ENCODE results near the gene FKBP2. TPM values are rescaled to one million over a fixed set of nuclear protein-coding genes. Genes with fewer than 3 reads are reported as not detected.

Gene FKBP2
- total and polyA plus RNA-seq, 8 donors, result 15.2 to 257 (median 57.6) TPM

GRCh38 chr11:64198511-64198910 lies 42.4 kb upstream of the FKBP2 start:
- no peak for TF ChIP-seq POLR2A (IDR thresholded peaks at IDR 0.05)
- TF ChIP-seq CTCF (IDR thresholded peaks at IDR 0.05), result no peak
- no peak for TF ChIP-seq EP300 (IDR thresholded peaks at IDR 0.05)
- TF ChIP-seq POLR2AphosphoS5 (IDR thresholded peaks at IDR 0.05), result no peak
- no peak for DNase-seq
- WGBS, 5 donors, result 92 to 98% (median 95%) methylated on average over 2 of the region's 2 CpGs
- H3K4me1 ChIP-seq, result peaks cover 0 to 1% (median 0%) of the 10 kb centered on the region in 4 donors
- intact Hi-C loops (cut with DNase I; ENCODE audit: low total_unique reads), result no loop called here
- peaks cover 95 to 100% (median 100%) of the 10 kb centered on the region in 4 donors for H3K36me3 ChIP-seq
- H3K4me3 ChIP-seq, result no peak overlapping the region
- H3K27ac ChIP-seq, result no peak overlapping the region
- H3K27me3 ChIP-seq, result no peaks in the 10 kb centered on the region
- H3K9me3 ChIP-seq, result no peaks in the 10 kb centered on the region

- intact Hi-C loops (cut with DNase I; ENCODE audit: low total_unique reads), result loop anchor here (10.0 kb wide), 1 partner anchor 93 kb away; the partner anchor contains the start of gene KCNK4
- no peak for TF ChIP-seq CTCF (IDR thresholded peaks at IDR 0.05)
- TF ChIP-seq POLR2A (IDR thresholded peaks at IDR 0.05), result no peak
- TF ChIP-seq POLR2AphosphoS5 (IDR thresholded peaks at IDR 0.05), result no peak
- no peak for TF ChIP-seq EP300 (IDR thresholded peaks at IDR 0.05)
- no peak overlapping the region for H3K4me3 ChIP-seq
- DNase-seq, result no peak
- H3K9me3 ChIP-seq, result no peaks in the 10 kb centered on the region
- H3K27me3 ChIP-seq, result no peaks in the 10 kb centered on the region
- 68 to 89% (median 74%) methylated on average over 3 of the region's 3 CpGs for WGBS, 5 donors
- H3K36me3 ChIP-seq, result peaks cover 73 to 94% (median 86%) of the 10 kb centered on the region in 4 donors
- H3K4me1 ChIP-seq, result peaks cover 23 to 31% (median 28%) of the 10 kb centered on the region in 4 donors
- H3K27ac ChIP-seq, result no peak overlapping the region
Measured at GRCh38 chr11:64201543-64201942, 39.4 kb upstream of the FKBP2 start.

- Histone ChIP-seq H3K27me3 (no peaks in the 10 kb centered on the region), H3K27ac (no peak overlapping the region), H3K9me3 (no peaks in the 10 kb centered on the region), H3K4me3 (no peak overlapping the region), H3K36me3 (peaks cover 59 to 81% (median 72%) of the 10 kb centered on the region in 4 donors), H3K4me1 (peaks cover 35 to 46% (median 42%) of the 10 kb centered on the region in 4 donors)
- 88 to 97% (median 93%) methylated on average over 9 of the region's 9 CpGs for WGBS, 5 donors
- intact Hi-C loops (cut with DNase I; ENCODE audit: low total_unique reads), result loop anchor here (10.0 kb wide), 1 partner anchor 92 kb away; the partner anchor contains the start of gene KCNK4
- DNase-seq, result no peak
- no peak for TF ChIP-seq EP300 (IDR thresholded peaks at IDR 0.05)
Measured at GRCh38 chr11:64202992-64203391, 37.9 kb upstream of the FKBP2 start.

- peak overlapping the region in 1 of 5 donors; percentile 28 for H3K27ac ChIP-seq
- intact Hi-C loops (cut with DNase I; ENCODE audit: low total_unique reads), result loop anchor here (10.0 kb wide), 1 partner anchor 91 kb away; the partner anchor contains the start of gene KCNK4
- 84 to 92% (median 87%) methylated on average over 27 of the region's 27 CpGs for WGBS, 5 donors
- peaks cover 41 to 52% (median 47%) of the 10 kb centered on the region in 4 donors for H3K4me1 ChIP-seq
- DNase-seq, result no peak
- H3K36me3 ChIP-seq, result peaks cover 53 to 80% (median 67%) of the 10 kb centered on the region in 4 donors
- no peak overlapping the region for H3K4me3 ChIP-seq
- H3K27me3 ChIP-seq, result no peaks in the 10 kb centered on the region
- TF ChIP-seq POLR2AphosphoS5 (IDR thresholded peaks at IDR 0.05), result no peak
- TF ChIP-seq EP300 (IDR thresholded peaks at IDR 0.05), result no peak
- no peak for TF ChIP-seq CTCF (IDR thresholded peaks at IDR 0.05)
- TF ChIP-seq POLR2A (IDR thresholded peaks at IDR 0.05), result no peak
- no peaks in the 10 kb centered on the region for H3K9me3 ChIP-seq
Measured at GRCh38 chr11:64203421-64204079, 37.3 kb upstream of the FKBP2 start.

GRCh38 chr11:64204080-64204440 lies 36.8 kb upstream of the FKBP2 start:
- H3K9me3 ChIP-seq, result no peaks in the 10 kb centered on the region
- intact Hi-C loops (cut with DNase I; ENCODE audit: low total_unique reads), result loop anchor here (10.0 kb wide), 1 partner anchor 91 kb away; the partner anchor contains the start of gene KCNK4
- peaks cover 48 to 78% (median 62%) of the 10 kb centered on the region in 4 donors for H3K36me3 ChIP-seq
- peaks cover 41 to 57% (median 49%) of the 10 kb centered on the region in 4 donors for H3K4me1 ChIP-seq
- no peaks in the 10 kb centered on the region for H3K27me3 ChIP-seq
- 76 to 81% (median 79%) methylated on average over 16 of the region's 16 CpGs for WGBS, 5 donors
- no peak for DNase-seq
- TF ChIP-seq EP300 (IDR thresholded peaks at IDR 0.05) (no peak), POLR2A (IDR thresholded peaks at IDR 0.05) (no peak), CTCF (IDR thresholded peaks at IDR 0.05) (no peak), POLR2AphosphoS5 (IDR thresholded peaks at IDR 0.05) (no peak)
- H3K27ac ChIP-seq, result peak overlapping the region in 3 of 5 donors; percentile 28 to 91 (median 32)
- H3K4me3 ChIP-seq, result no peak overlapping the region
